ENCODE measurements around the gene ZNF26.
"Not testable (repeated sequence)": the region's sequence is repeated elsewhere in the genome, so short reads cannot be mapped to it uniquely, and the experiment has no call there.

The ZNF26 gene

DNA sequence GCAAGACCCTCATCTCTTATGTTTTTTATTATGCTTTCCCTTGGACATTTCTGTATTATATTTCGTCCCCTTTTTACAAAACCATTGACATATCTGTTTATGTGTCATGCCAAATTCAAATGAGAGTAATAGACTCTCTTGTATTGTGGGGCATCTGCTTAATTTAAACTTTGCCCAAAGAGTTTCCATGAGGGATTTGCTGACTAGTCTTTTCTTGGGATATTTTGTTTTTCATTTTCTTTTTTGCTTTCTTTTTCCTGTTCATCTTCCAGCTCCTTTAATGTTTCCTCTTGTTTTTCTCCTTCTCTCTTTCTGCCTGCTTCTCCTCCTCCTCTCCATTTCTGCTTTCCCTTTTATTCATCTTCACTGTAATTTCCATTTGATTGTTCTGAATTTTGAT lies 13.8 kb upstream of the ZNF26 start:
- H3K79me1 ChIP-seq (ENCODE audit: low read length): no peaks in the 10 kb centered on the region
- H3K9ac ChIP-seq (ENCODE audit: low read length): no peak overlapping the region
- H2BK120ac ChIP-seq (ENCODE audit: insufficient read depth, low read length, poor library complexity): no peak overlapping the region
- no peak overlapping the region for H2AK5ac ChIP-seq (ENCODE audit: low read length)
- no peak overlapping the region for H3K18ac ChIP-seq (ENCODE audit: low read length)
- H3K4me1 ChIP-seq (ENCODE audit: control insufficient read depth in 1 of 2, insufficient read depth in 2 of 2, low read length in 2 of 2): no peaks in the 10 kb centered on the region
- H3K27me3 ChIP-seq (ENCODE audit: insufficient read depth, low read length): no peaks in the 10 kb centered on the region
- no peak for DNase-seq
- H3K27ac ChIP-seq (ENCODE audit: low read depth, low read length): no peak overlapping the region
- H3K14ac ChIP-seq (ENCODE audit: low read length): no peak overlapping the region
- H3K4ac ChIP-seq (ENCODE audit: low read depth, low read length): no peak overlapping the region
- H2BK12ac ChIP-seq (ENCODE audit: low read length): no peak overlapping the region
- H3K9me3 ChIP-seq (ENCODE audit: insufficient read depth, low read depth, low read length): peaks cover 22% of the 10 kb centered on the region
- no peak overlapping the region for H3K23ac ChIP-seq (ENCODE audit: low read length)
- H4K12ac ChIP-seq (ENCODE audit: low read depth, low read length): no peak overlapping the region
- no peak overlapping the region for H2BK5ac ChIP-seq (ENCODE audit: low read depth, low read length, poor library complexity)
- no peaks in the 10 kb centered on the region for H3K79me2 ChIP-seq (ENCODE audit: control insufficient read depth, insufficient read depth, low read length, poor library complexity)
- no peak overlapping the region for H2AFZ ChIP-seq (ENCODE audit: insufficient read depth, low read length, poor library complexity)
- H3K4me3 ChIP-seq (ENCODE audit: low read depth, low read length): no peak overlapping the region
- WGBS (ENCODE audit: extremely low coverage, insufficient coverage, insufficient read length): no CpG with 5 or more reads among the region's 1 CpG
- no peak overlapping the region for H4K91ac ChIP-seq (ENCODE audit: low read depth, low read length)
- no peak overlapping the region for H3K4me2 ChIP-seq (ENCODE audit: low read length)
- no peak overlapping the region for H4K8ac ChIP-seq (ENCODE audit: low read depth, low read length)
- no peaks in the 10 kb centered on the region for H3K36me3 ChIP-seq (ENCODE audit: control insufficient read depth in 1 of 2, insufficient read depth in 2 of 2, low read length in 2 of 2)

DNA sequence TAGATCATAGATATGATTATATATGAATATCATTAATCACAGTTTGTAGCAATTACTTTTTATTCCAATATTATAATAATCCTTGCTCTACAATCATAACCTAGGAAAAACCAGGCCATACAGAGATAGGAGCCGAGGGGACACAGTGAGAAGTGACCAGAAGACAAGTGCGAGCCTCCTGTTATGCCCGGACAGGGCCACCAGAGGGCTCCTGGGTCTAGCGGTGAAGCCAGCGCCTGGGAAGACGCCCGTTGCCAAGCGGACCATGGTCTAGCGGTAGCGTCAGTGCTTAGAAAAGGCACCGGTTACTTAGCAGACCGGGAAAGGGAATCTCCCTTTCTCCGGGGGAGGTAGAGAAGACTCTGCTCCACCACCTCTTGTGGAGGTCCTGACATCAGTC lies 9.3 kb upstream of the ZNF26 start:
- not testable (repeated sequence) for H3K79me2 ChIP-seq (ENCODE audit: control insufficient read depth, insufficient read depth, low read length, poor library complexity); H3K4me2 ChIP-seq (ENCODE audit: low read length); H2BK120ac ChIP-seq (ENCODE audit: insufficient read depth, low read length, poor library complexity); H2BK12ac ChIP-seq (ENCODE audit: low read length); H2AFZ ChIP-seq (ENCODE audit: insufficient read depth, low read length, poor library complexity); H4K8ac ChIP-seq (ENCODE audit: low read depth, low read length); H3K27ac ChIP-seq (ENCODE audit: low read depth, low read length); H2BK5ac ChIP-seq (ENCODE audit: low read depth, low read length, poor library complexity); H3K14ac ChIP-seq (ENCODE audit: low read length); H3K23ac ChIP-seq (ENCODE audit: low read length); H4K91ac ChIP-seq (ENCODE audit: low read depth, low read length); H3K9ac ChIP-seq (ENCODE audit: low read length); H3K4me3 ChIP-seq (ENCODE audit: low read depth, low read length); H3K18ac ChIP-seq (ENCODE audit: low read length); H3K27me3 ChIP-seq (ENCODE audit: insufficient read depth, low read length); H2AK5ac ChIP-seq (ENCODE audit: low read length); H3K36me3 ChIP-seq (ENCODE audit: control insufficient read depth in 1 of 2, insufficient read depth in 2 of 2, low read length in 2 of 2); H4K12ac ChIP-seq (ENCODE audit: low read depth, low read length); H3K4me1 ChIP-seq (ENCODE audit: control insufficient read depth in 1 of 2, insufficient read depth in 2 of 2, low read length in 2 of 2); H3K79me1 ChIP-seq (ENCODE audit: low read length); H3K4ac ChIP-seq (ENCODE audit: low read depth, low read length)
- no CpG with 5 or more reads among the region's 13 CpGs for WGBS (ENCODE audit: extremely low coverage, insufficient coverage, insufficient read length)
- DNase-seq: peak in 1 of 2 donors; percentile 17
- H3K9me3 ChIP-seq (ENCODE audit: insufficient read depth, low read depth, low read length): peaks cover 10% of the 10 kb centered on the region

DNA sequence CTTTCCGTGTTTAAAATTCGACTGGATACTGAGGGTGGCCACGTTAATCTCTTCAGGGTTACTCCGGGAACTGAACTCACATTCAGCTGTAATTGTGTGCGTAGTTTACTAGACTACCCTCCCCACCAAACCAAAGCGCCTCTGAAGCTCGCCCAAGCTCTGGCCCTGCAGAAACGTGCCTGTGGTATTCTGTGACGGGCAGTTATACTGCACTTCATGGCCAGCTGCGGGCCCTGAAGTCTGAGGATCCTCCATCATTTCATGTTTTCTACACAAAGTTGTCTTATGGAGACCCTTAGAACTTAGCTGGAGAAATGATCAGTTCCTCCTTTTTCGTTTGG lies 688 bp downstream of the ZNF26 start:
- H3K4me2 ChIP-seq (ENCODE audit: low read length): peak overlapping the region; percentile 89
- H3K4ac ChIP-seq (ENCODE audit: low read depth, low read length): peak overlapping the region; percentile 9
- peak overlapping the region; percentile 79 for H4K8ac ChIP-seq (ENCODE audit: low read depth, low read length)
- peaks cover 3 to 4% of the 10 kb centered on the region in 2 experiments for H3K36me3 ChIP-seq (ENCODE audit: control insufficient read depth in 1 of 2, insufficient read depth in 2 of 2, low read length in 2 of 2)
- peak overlapping the region; percentile 10 for H4K12ac ChIP-seq (ENCODE audit: low read depth, low read length)
- H3K18ac ChIP-seq (ENCODE audit: low read length): no peak overlapping the region
- no peak overlapping the region for H2BK12ac ChIP-seq (ENCODE audit: low read length)
- H2BK120ac ChIP-seq (ENCODE audit: insufficient read depth, low read length, poor library complexity): no peak overlapping the region
- H3K4me3 ChIP-seq (ENCODE audit: low read depth, low read length): peak overlapping the region; percentile 97
- peaks cover 4% of the 10 kb centered on the region for H3K79me1 ChIP-seq (ENCODE audit: low read length)
- H2BK5ac ChIP-seq (ENCODE audit: low read depth, low read length, poor library complexity): no peak overlapping the region
- peaks cover 10% of the 10 kb centered on the region for H3K9me3 ChIP-seq (ENCODE audit: insufficient read depth, low read depth, low read length)
- peak; percentile 2 to 35 for DNase-seq
- peak overlapping the region; percentile 93 for H2AFZ ChIP-seq (ENCODE audit: insufficient read depth, low read length, poor library complexity)
- no peak overlapping the region for H2AK5ac ChIP-seq (ENCODE audit: low read length)
- peaks cover 6% of the 10 kb centered on the region for H3K79me2 ChIP-seq (ENCODE audit: control insufficient read depth, insufficient read depth, low read length, poor library complexity)
- H3K14ac ChIP-seq (ENCODE audit: low read length): peak overlapping the region; percentile 33
- H3K9ac ChIP-seq (ENCODE audit: low read length): peak overlapping the region; percentile 89
- no peak overlapping the region for H3K23ac ChIP-seq (ENCODE audit: low read length)
- no CpG with 5 or more reads among the region's 11 CpGs for WGBS (ENCODE audit: extremely low coverage, insufficient coverage, insufficient read length)
- no peaks in the 10 kb centered on the region for H3K27me3 ChIP-seq (ENCODE audit: insufficient read depth, low read length)
- H4K91ac ChIP-seq (ENCODE audit: low read depth, low read length): peak overlapping the region; percentile 40
- no peak overlapping the region for H3K27ac ChIP-seq (ENCODE audit: low read depth, low read length)
- H3K4me1 ChIP-seq (ENCODE audit: control insufficient read depth in 1 of 2, insufficient read depth in 2 of 2, low read length in 2 of 2): peaks cover 2 to 4% of the 10 kb centered on the region in 2 experiments

DNA sequence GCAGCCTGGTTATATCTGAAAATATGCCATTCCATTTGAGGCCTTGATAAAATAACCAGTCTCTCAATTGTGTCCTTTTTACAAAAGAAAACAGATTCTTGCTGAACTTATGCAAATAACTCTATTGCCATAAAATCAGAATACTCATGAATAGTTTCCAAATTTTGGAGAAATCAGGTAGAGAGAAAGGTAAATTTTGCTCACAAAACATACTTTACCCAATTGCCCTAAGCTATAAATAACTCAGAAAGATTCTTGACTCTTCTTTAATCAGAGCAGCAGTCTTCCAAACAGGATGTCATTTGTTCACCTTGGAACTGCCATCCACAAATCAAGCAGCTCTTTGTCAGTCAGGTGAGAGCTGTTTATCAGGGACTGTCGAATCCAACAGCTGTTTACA lies 12.6 kb downstream of the ZNF26 start:
- Histone ChIP-seq H3K79me2 (ENCODE audit: control insufficient read depth, insufficient read depth, low read length, poor library complexity) (no peaks in the 10 kb centered on the region), H4K91ac (ENCODE audit: low read depth, low read length) (no peak overlapping the region), H2BK120ac (ENCODE audit: insufficient read depth, low read length, poor library complexity) (no peak overlapping the region), H2AFZ (ENCODE audit: insufficient read depth, low read length, poor library complexity) (no peak overlapping the region), H3K27me3 (ENCODE audit: insufficient read depth, low read length) (no peaks in the 10 kb centered on the region), H2BK5ac (ENCODE audit: low read depth, low read length, poor library complexity) (no peak overlapping the region), H3K14ac (ENCODE audit: low read length) (no peak overlapping the region), H3K4ac (ENCODE audit: low read depth, low read length) (no peak overlapping the region), H3K9ac (ENCODE audit: low read length) (no peak overlapping the region), H4K8ac (ENCODE audit: low read depth, low read length) (no peak overlapping the region), H3K4me2 (ENCODE audit: low read length) (no peak overlapping the region), H3K27ac (ENCODE audit: low read depth, low read length) (no peak overlapping the region), H4K12ac (ENCODE audit: low read depth, low read length) (no peak overlapping the region), H3K23ac (ENCODE audit: low read length) (no peak overlapping the region), H3K36me3 (ENCODE audit: control insufficient read depth in 1 of 2, insufficient read depth in 2 of 2, low read length in 2 of 2) (peaks cover 7 to 8% of the 10 kb centered on the region in 2 experiments), H3K4me3 (ENCODE audit: low read depth, low read length) (no peak overlapping the region), H2BK12ac (ENCODE audit: low read length) (no peak overlapping the region), H3K18ac (ENCODE audit: low read length) (no peak overlapping the region), H3K4me1 (ENCODE audit: control insufficient read depth in 1 of 2, insufficient read depth in 2 of 2, low read length in 2 of 2) (no peaks in the 10 kb centered on the region), H3K79me1 (ENCODE audit: low read length) (no peaks in the 10 kb centered on the region), H2AK5ac (ENCODE audit: low read length) (no peak overlapping the region), H3K9me3 (ENCODE audit: insufficient read depth, low read depth, low read length) (peaks cover 30% of the 10 kb centered on the region)
- no peak for DNase-seq
- no CpG with 5 or more reads among the region's 1 CpG for WGBS (ENCODE audit: extremely low coverage, insufficient coverage, insufficient read length)

Measured in trophoblast cell (in vitro differentiated cells and primary cell).